ENCODE results near the gene CCDC196.
"Not testable (repeated sequence)": the region's sequence is repeated elsewhere in the genome, so short reads cannot be mapped to it uniquely, and the experiment has no call there.

CCDC196 gene

GRCh38 chr14:66490143-66491111 is 4.3 kb downstream of the CCDC196 start:
- no peak for DNase-seq
- in situ Hi-C loops (cut with MboI; ENCODE audit: low pct_unique_long_range_greater_than_20kb, low sequenced_read_pairs) = no loop called here

GRCh38 chr14:66493750-66494149 is 7.6 kb downstream of the CCDC196 start:
- in situ Hi-C loops (cut with MboI; ENCODE audit: low pct_unique_long_range_greater_than_20kb, low sequenced_read_pairs) = no loop called here
- no peak for DNase-seq

GRCh38 chr14:66495218-66496098 is 9.3 kb downstream of the CCDC196 start:
- in situ Hi-C loops (cut with MboI; ENCODE audit: low pct_unique_long_range_greater_than_20kb, low sequenced_read_pairs) = no loop called here
- peak; percentile 73 for DNase-seq

GRCh38 chr14:66496188-66496807 is 10.1 kb downstream of the CCDC196 start:
- DNase-seq = no peak
- in situ Hi-C loops (cut with MboI; ENCODE audit: low pct_unique_long_range_greater_than_20kb, low sequenced_read_pairs) = no loop called here

GRCh38 chr14:66496911-66497310 is 10.7 kb downstream of the CCDC196 start:
- in situ Hi-C loops (cut with MboI; ENCODE audit: low pct_unique_long_range_greater_than_20kb, low sequenced_read_pairs) = no loop called here
- no peak for DNase-seq

- in situ Hi-C loops (cut with MboI; ENCODE audit: low pct_unique_long_range_greater_than_20kb, low sequenced_read_pairs) = no loop called here
- DNase-seq = no peak
Observed at GRCh38 chr14:66498311-66498710, 12.1 kb downstream of the CCDC196 start.

- in situ Hi-C loops (cut with MboI; ENCODE audit: low pct_unique_long_range_greater_than_20kb, low sequenced_read_pairs) = no loop called here
- no peak for DNase-seq
Observed at GRCh38 chr14:66501592-66501991, 15.4 kb downstream of the CCDC196 start.

- in situ Hi-C loops (cut with MboI; ENCODE audit: low pct_unique_long_range_greater_than_20kb, low sequenced_read_pairs) = not testable (repeated sequence)
Observed at GRCh38 chr14:66502836-66503235, 16.7 kb downstream of the CCDC196 start.

GRCh38 chr14:66503532-66503931 is 17.4 kb downstream of the CCDC196 start:
- in situ Hi-C loops (cut with MboI; ENCODE audit: low pct_unique_long_range_greater_than_20kb, low sequenced_read_pairs) = no loop called here
- DNase-seq = no peak

More at GRCh38 chr14:66502836-66503235, 16.7 kb downstream of the CCDC196 start:
- DNase-seq = not testable (repeated sequence)

- DNase-seq = no peak
- in situ Hi-C loops (cut with MboI; ENCODE audit: low pct_unique_long_range_greater_than_20kb, low sequenced_read_pairs) = no loop called here
Observed at GRCh38 chr14:66507181-66507721, 21.1 kb downstream of the CCDC196 start.

GRCh38 chr14:66507722-66508546 is 21.8 kb downstream of the CCDC196 start, which contains the start of gene GPHN:
GPHN (plus strand) TSS chr14:66508147.
- DNase-seq = peak; percentile 99
- in situ Hi-C loops (cut with MboI; ENCODE audit: low pct_unique_long_range_greater_than_20kb, low sequenced_read_pairs) = no loop called here

GRCh38 chr14:66508547-66508845 is 22.3 kb downstream of the CCDC196 start:
- DNase-seq = no peak
- in situ Hi-C loops (cut with MboI; ENCODE audit: low pct_unique_long_range_greater_than_20kb, low sequenced_read_pairs) = no loop called here

- peak; percentile 44 for DNase-seq
- in situ Hi-C loops (cut with MboI; ENCODE audit: low pct_unique_long_range_greater_than_20kb, low sequenced_read_pairs) = no loop called here
Observed at GRCh38 chr14:66508846-66509621, 22.9 kb downstream of the CCDC196 start.

- DNase-seq = peak; percentile 37
- in situ Hi-C loops (cut with MboI; ENCODE audit: low pct_unique_long_range_greater_than_20kb, low sequenced_read_pairs) = no loop called here
Observed at GRCh38 chr14:66509874-66510273, 23.7 kb downstream of the CCDC196 start.

- in situ Hi-C loops (cut with MboI; ENCODE audit: low pct_unique_long_range_greater_than_20kb, low sequenced_read_pairs) = no loop called here
- no peak for DNase-seq
Observed at GRCh38 chr14:66511849-66512248, 25.7 kb downstream of the CCDC196 start.

GRCh38 chr14:66514213-66514612 is 28.0 kb downstream of the CCDC196 start:
- in situ Hi-C loops (cut with MboI; ENCODE audit: low pct_unique_long_range_greater_than_20kb, low sequenced_read_pairs) = no loop called here
- DNase-seq = no peak

- in situ Hi-C loops (cut with MboI; ENCODE audit: low pct_unique_long_range_greater_than_20kb, low sequenced_read_pairs) = no loop called here
- DNase-seq = no peak
Observed at GRCh38 chr14:66530526-66530925, 44.4 kb downstream of the CCDC196 start.

GRCh38 chr14:66539034-66539433 is 52.9 kb downstream of the CCDC196 start:
- DNase-seq = no peak
- in situ Hi-C loops (cut with MboI; ENCODE audit: low pct_unique_long_range_greater_than_20kb, low sequenced_read_pairs) = no loop called here

Data from KBM-7 (cell line).